Natural killer cell treated with Interleukin-12 subunit alpha and Interleukin-12 subunit beta and Interleukin-15 and Interleukin-18, amount 100 ng/mL, for 72 hours (primary cell): Measurements from ENCODE around the gene DBP. TPM values are rescaled to one million over a fixed set of nuclear protein-coding genes. Genes with fewer than 3 reads are reported as not detected.
A peak's percentile ranks its signal among the peaks of the same experiment; 100 is the strongest.

Source experiments
- ATAC-seq, 2 donors: fragments of 150-1000 bp; cut with Tn5 transposase in 1 of 2; sonication (Bioruptor Pico), chemical (Tn5 transposase) in 1 of 2; 2 replicates each; pipeline ENCODE4 v1.10.0; 2021
- DNase-seq: peaks from one replicate; pipeline ENCODE4 v3.0.0; 2022; ENCODE audit warnings: low spot score
- H3K27ac Mint-ChIP-seq, 2 donors: 1 replicate in 1 of 2; 2 replicates in 1 of 2; pipeline ENCODE4 v1.8.0; 2022; ENCODE audit warnings: mixed read lengths in 2 of 2, mild to moderate bottlenecking in 1 of 2, moderate library complexity in 1 of 2
- H3K27me3 Mint-ChIP-seq, 2 donors: 1 replicate in 1 of 2; 2 replicates in 1 of 2; pipeline ENCODE4 v1.8.0; 2022; ENCODE audit warnings: mixed read lengths in 2 of 2
- H3K36me3 Mint-ChIP-seq: one replicate; pipeline ENCODE4 v1.8.0; 2022; ENCODE audit warnings: mixed read lengths
- H3K4me1 Mint-ChIP-seq, 2 donors: 1 replicate in 1 of 2; 2 replicates in 1 of 2; pipeline ENCODE4 v1.8.0; 2022; ENCODE audit warnings: low read depth in 2 of 2, mixed read lengths in 2 of 2, mild to moderate bottlenecking in 1 of 2
- H3K4me3 Mint-ChIP-seq: one replicate; pipeline ENCODE4 v1.8.0; 2022; ENCODE audit warnings: mixed read lengths
- H3K9me3 Mint-ChIP-seq: 2 replicates; pipeline ENCODE4 v1.8.0; 2022; ENCODE audit warnings: mixed read lengths
- total RNA-seq, 2 donors: library from RNA; stranded (reverse); gene quantifications; one replicate each; pipeline ENCODE4 v1.2.3, GENCODE V29; 2022

Gene DBP
- total RNA-seq, 2 donors from 2014 or later: 3.8 to 3.9 TPM

DNA sequence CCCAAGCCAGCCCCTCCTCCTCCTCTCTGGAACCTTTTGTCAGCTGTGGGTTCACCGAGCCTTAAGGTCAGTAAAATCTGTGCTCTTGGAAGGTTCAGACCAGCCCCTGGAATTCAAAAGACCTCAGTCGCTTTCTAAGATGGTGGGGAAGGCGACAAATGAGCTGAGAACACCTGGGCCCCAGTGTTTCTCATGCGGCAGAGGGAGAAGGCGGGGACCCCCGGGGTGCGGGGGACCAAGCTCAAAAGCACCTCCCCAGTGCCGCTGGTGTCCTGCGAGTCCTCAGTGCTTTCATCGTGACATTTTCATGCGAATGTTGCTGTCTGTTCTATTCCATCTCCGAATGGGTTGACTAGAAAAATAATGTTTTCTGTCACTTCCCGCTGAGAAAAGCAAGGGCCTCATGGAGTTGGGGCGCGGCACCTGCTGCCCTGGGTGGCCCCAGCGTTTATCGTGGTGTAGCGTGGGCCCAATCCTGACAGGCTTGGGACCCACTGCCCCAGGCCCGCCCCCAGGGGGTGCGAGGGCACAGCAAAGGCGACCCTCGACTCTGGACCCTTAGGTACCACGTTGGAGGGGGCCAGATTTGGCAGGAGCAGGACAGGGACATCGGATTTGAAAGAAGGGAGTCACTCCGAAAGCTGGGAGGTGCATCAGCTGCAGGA lies 36.4 kb upstream of the DBP start:
- H3K9me3 Mint-ChIP-seq: no peaks in the 10 kb centered on the region
- ATAC-seq: no peak
- no peak overlapping the region for H3K27ac Mint-ChIP-seq
- no peak for DNase-seq
- H3K36me3 Mint-ChIP-seq: no peaks in the 10 kb centered on the region
- no peak overlapping the region for H3K4me3 Mint-ChIP-seq
- H3K27me3 Mint-ChIP-seq: no peaks in the 10 kb centered on the region
- H3K4me1 Mint-ChIP-seq: peaks cover 7 to 14% of the 10 kb centered on the region in 2 donors

DNA sequence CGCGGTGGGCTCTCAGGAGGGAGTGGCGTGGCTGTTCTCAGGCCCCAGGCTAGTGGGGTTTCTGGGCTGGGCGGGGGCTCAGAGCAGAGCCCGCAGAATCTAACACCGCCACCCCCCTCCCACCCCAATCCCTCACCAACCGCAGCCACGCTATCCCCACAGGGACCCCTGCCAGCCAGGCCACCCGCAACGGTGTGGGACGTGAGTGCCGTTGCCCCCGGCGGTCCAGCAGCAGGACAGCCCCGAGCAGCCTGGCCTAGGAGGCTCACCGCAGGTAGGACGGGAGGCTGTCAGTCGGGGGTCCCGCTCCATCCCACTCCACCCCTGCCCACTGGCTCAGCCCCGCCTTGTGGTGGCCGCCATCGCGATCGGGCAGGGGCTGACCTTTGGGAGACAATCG lies 35.8 kb upstream of the DBP start, which contains the start of gene NTN5:
Gene NTN5 (minus strand): TSS at position 24 of the 400 bp plus-strand sequence. CDS start 2,031 bp downstream, outside the sequence.
- no peaks in the 10 kb centered on the region for H3K9me3 Mint-ChIP-seq
- H3K4me1 Mint-ChIP-seq: peaks cover 7 to 14% of the 10 kb centered on the region in 2 donors
- no peak within 1 kb of the TSS for H3K4me3 Mint-ChIP-seq
- no peak within 1 kb of the TSS for H3K27ac Mint-ChIP-seq
- H3K27me3 Mint-ChIP-seq: no peaks in the 10 kb centered on the region
- DNase-seq (no peak), ATAC-seq (no peak)
- no peaks in the 10 kb centered on the region for H3K36me3 Mint-ChIP-seq

DNA sequence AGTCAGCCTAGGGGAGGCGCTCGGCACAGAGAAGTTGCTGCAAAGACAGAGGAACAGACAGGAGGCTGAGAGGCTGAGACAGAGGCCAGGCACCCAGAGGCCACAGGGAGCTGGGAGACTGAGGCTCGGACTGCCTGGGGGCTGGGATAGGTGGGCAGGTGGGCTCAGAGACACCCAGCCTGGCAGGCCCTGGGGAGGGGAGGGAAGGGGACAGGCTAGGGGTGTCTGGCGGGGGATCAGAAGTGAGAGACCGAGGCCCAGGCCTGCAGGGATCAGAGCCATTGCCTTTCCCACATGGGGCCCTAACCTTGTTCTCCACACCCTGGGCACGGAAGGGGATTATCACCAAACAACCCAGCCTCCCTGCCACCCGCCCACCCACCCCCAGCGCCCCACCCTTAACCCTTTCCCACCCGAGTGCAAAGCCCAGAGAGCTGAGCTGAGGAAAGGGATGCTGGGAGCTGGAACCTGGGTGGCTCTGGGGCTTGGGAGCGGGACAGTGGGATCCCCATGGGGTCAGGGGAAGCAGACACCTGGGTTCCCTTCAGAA lies 34.3 kb upstream of the DBP start:
- Mint-ChIP-seq H3K36me3 (no peaks in the 10 kb centered on the region), H3K4me3 (no peak overlapping the region), H3K27me3 (no peaks in the 10 kb centered on the region), H3K27ac (no peak overlapping the region), H3K4me1 (peaks cover 7 to 14% of the 10 kb centered on the region in 2 donors), H3K9me3 (no peaks in the 10 kb centered on the region)
- DNase-seq (no peak), ATAC-seq (no peak)

DNA sequence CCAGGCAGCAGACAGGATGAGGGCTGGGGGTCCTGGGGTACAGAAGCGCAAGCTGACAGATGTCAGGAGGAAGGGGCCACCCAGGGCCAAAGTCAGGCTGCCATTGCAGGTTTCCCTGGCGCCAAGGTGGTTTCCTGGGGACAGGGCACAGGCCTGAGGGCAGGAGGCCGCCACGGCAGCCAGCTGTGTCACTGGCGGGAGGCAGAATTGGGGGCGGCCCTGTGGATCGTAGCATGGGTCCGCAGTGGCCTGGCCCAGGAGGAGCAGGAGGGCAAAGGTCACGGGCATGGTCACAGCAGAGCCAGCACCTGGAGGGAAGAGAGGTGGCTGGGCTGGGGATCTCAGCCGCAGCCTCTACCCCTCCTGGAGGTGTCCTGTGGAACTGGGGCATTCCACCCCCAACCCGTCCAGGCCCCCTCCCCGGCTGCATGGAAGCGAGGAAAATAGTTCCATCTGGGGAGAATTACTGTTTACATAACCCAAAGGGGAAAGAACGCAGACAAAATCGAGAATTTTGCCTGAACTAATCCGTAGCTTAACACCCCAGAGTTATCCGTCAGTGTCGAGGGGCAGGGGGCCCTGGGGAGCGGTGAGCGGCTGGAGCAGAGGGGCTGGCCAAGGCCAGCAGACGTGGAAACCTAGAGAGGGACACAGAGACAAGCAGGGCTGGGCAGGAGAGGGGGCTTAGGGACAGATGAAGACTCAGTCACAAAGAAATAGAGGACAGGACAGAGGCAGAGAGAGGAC lies 33.7 kb upstream of the DBP start:
- Mint-ChIP-seq H3K4me3 (no peak overlapping the region), H3K36me3 (no peaks in the 10 kb centered on the region), H3K4me1 (peaks cover 7 to 14% of the 10 kb centered on the region in 2 donors), H3K27me3 (no peaks in the 10 kb centered on the region), H3K9me3 (no peaks in the 10 kb centered on the region), H3K27ac (no peak overlapping the region)
- ATAC-seq (no peak), DNase-seq (no peak)

DNA sequence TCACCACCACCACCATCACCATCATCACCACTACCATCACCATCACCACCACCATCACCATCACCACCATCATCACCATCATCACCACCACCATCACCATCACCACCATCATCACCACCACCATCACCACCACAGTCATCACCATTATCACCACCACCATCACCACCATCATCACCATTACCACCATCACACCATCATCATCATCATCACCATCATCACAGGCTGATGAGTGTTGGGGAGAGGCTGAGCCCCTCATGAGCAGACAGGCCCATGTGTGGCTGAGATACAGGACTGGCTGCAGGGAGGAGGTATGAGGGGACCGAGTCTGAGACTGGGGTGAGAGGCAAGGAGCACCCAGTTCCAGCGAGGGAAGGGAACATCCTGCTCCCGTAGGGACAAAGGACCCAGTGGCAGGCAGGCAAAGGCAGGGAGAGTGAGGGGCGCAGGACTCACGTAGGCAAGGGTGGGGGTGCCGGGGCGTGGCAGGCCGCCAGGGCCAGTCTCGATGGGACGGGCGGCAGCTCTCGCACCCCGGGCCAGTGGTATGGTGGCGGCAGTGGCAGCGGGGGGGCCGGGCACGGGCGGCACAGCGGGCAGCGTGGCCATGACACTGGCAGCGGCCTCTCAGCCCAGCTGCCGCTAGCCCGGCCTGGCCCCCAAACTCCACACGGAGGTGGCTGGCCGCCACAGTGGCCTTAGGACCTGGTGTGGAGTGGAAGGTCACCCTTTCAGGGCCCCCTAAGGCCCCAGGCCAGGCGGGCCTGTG lies 32.9 kb upstream of the DBP start:
- H3K4me1 Mint-ChIP-seq: peaks cover 3 to 9% of the 10 kb centered on the region in 2 donors
- H3K36me3 Mint-ChIP-seq: no peaks in the 10 kb centered on the region
- ATAC-seq (no peak), DNase-seq (no peak)
- H3K9me3 Mint-ChIP-seq: no peaks in the 10 kb centered on the region
- peak overlapping the region in 1 of 2 donors; percentile 36 for H3K27ac Mint-ChIP-seq
- H3K27me3 Mint-ChIP-seq: no peaks in the 10 kb centered on the region
- H3K4me3 Mint-ChIP-seq: peak overlapping the region; percentile 49

DNA sequence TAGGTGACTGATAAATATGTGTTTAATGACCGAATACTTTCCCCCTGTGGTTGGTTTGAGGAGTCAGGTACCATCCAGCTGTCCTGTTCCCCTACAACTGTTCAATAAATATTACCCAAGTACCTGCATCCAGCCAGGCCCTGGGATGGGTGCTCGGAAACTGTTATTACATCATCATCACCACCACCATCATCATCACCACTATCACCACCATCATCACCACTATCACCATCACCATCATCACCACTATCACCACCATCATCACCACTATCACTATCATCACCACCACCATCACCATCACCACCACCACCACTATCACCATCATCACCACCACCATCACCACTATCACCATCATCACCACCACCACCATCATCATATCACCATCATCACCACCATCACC lies 31.6 kb upstream of the DBP start:
- H3K4me3 Mint-ChIP-seq: peak overlapping the region; percentile 1
- ATAC-seq (no peak), DNase-seq (no peak)
- no peaks in the 10 kb centered on the region for H3K27me3 Mint-ChIP-seq
- peaks cover 0 to 8% of the 10 kb centered on the region in 2 donors for H3K4me1 Mint-ChIP-seq
- H3K36me3 Mint-ChIP-seq: no peaks in the 10 kb centered on the region
- no peak overlapping the region for H3K27ac Mint-ChIP-seq
- no peaks in the 10 kb centered on the region for H3K9me3 Mint-ChIP-seq

DNA sequence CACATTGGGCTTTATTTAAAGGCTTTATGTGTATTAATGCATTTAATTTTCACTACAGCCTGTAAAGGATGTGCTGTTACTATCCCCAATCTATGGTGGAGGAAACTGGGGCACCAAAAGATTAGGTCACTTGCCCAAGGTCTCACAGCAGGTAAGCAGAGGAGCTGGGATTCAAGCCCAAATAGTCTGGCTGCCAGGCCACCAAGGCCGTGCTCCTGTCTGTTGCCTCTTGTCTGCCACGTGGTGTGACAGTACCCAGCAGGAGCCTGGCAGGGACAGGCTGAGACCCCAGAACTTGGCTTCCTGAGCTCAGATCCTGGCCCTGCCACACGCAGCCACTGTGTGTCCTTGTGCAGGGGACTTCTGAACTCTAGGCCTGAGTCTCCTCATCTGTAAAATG lies 31.2 kb upstream of the DBP start:
- ATAC-seq: no peak
- Mint-ChIP-seq H3K27me3 (no peaks in the 10 kb centered on the region), H3K36me3 (no peaks in the 10 kb centered on the region), H3K4me3 (no peak overlapping the region), H3K4me1 (peaks cover 0 to 8% of the 10 kb centered on the region in 2 donors), H3K27ac (no peak overlapping the region), H3K9me3 (no peaks in the 10 kb centered on the region)
- DNase-seq: no peak

DNA sequence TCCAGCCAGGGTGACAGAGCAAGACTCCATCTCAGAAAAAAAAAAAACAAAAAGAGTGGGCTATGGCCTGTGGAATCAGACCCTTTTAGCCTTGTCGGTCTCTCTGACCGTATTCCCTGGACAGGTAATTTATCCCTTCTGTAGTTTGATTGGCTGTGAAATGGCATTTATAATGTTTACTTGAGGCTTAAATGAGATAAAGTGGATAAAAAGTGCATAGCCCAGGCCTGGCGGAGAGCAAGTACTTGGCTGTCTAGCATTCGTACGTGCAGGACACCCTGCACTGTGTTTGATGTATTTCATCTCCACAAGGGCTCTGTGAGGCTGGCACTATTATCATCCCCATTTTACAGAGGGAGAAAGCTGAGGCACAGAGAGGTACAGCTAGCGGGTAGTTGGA lies 28.6 kb upstream of the DBP start:
- Mint-ChIP-seq H3K9me3 (no peaks in the 10 kb centered on the region), H3K27ac (no peak overlapping the region), H3K27me3 (no peaks in the 10 kb centered on the region), H3K4me3 (no peak overlapping the region), H3K4me1 (peaks cover 6 to 13% of the 10 kb centered on the region in 2 donors), H3K36me3 (no peaks in the 10 kb centered on the region)
- ATAC-seq (no peak), DNase-seq (no peak)

DNA sequence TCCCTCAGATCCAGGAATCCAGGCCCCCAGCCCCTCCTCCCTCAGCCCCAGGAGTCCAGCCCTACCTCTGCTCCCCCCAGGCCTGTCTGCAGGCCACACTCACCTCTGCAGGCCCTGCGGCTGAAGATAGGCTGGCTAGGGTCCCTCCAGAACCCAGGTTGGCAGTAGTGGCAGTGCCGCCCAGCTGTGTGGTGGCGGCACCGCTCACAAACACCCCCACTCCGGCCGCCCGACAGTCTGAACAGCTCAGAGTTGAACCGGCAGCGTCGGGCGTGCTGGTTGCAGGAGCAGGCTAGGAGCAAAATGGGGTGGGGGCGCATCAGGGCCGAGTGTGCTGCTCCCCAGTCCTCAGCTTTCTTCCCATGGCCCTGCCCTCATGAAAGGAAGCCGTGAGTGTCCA lies 27.3 kb upstream of the DBP start:
- Mint-ChIP-seq H3K27ac (no peak overlapping the region), H3K36me3 (no peaks in the 10 kb centered on the region), H3K27me3 (no peaks in the 10 kb centered on the region), H3K4me1 (peaks cover 7 to 11% of the 10 kb centered on the region in 2 donors), H3K9me3 (no peaks in the 10 kb centered on the region), H3K4me3 (no peak overlapping the region)
- DNase-seq: no peak
- no peak for ATAC-seq

DNA sequence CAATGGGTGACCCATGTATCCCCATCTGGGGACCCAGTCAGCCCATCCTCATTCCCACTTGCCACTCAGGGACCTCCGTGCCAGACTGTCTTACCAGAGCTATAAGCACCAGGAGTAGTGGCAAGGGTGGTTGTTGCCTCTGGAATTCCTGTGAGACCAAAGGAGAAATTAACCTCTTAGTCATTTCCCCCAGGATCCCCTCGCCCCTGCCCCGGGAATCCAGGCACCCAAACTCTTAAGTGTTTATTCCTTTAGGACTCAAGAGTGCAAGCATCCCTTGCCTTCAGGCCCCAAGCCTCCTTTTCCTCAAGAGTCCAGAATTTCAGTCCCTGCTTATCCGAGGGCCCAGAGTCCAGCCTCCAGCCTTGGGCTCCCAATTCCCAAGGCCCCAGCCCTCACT lies 26.5 kb upstream of the DBP start:
- DNase-seq: no peak
- H3K27me3 Mint-ChIP-seq: no peaks in the 10 kb centered on the region
- ATAC-seq: no peak
- no peaks in the 10 kb centered on the region for H3K36me3 Mint-ChIP-seq
- H3K4me3 Mint-ChIP-seq: no peak overlapping the region
- H3K4me1 Mint-ChIP-seq: peaks cover 7 to 8% of the 10 kb centered on the region in 2 donors
- H3K27ac Mint-ChIP-seq: no peak overlapping the region
- no peaks in the 10 kb centered on the region for H3K9me3 Mint-ChIP-seq

DNA sequence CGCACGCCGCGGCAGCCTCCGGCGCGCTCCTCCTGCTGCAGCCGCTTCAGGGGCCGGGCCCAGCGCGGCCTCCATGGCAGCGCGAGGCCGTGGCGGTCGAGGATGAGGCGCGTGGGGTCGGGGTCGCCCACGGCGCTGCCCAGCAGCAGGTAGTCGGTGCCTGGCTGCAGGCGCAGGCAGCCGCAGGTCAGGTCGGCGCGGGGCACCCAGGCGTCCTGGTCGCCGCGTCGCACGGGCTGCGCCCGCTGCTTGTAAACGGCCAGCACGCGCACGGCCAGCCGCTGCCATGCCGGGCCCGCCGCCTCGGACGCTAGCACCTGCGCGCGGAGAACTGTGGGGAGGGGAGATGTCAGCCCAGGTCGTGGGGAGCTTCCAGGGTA lies 24.5 kb upstream of the DBP start:
- no peak for ATAC-seq
- H3K4me3 Mint-ChIP-seq: no peak overlapping the region
- no peaks in the 10 kb centered on the region for H3K27me3 Mint-ChIP-seq
- no peak overlapping the region for H3K27ac Mint-ChIP-seq
- no peak for DNase-seq
- H3K9me3 Mint-ChIP-seq: no peaks in the 10 kb centered on the region
- H3K36me3 Mint-ChIP-seq: no peaks in the 10 kb centered on the region
- H3K4me1 Mint-ChIP-seq: peaks cover 7% of the 10 kb centered on the region in 2 donors

DNA sequence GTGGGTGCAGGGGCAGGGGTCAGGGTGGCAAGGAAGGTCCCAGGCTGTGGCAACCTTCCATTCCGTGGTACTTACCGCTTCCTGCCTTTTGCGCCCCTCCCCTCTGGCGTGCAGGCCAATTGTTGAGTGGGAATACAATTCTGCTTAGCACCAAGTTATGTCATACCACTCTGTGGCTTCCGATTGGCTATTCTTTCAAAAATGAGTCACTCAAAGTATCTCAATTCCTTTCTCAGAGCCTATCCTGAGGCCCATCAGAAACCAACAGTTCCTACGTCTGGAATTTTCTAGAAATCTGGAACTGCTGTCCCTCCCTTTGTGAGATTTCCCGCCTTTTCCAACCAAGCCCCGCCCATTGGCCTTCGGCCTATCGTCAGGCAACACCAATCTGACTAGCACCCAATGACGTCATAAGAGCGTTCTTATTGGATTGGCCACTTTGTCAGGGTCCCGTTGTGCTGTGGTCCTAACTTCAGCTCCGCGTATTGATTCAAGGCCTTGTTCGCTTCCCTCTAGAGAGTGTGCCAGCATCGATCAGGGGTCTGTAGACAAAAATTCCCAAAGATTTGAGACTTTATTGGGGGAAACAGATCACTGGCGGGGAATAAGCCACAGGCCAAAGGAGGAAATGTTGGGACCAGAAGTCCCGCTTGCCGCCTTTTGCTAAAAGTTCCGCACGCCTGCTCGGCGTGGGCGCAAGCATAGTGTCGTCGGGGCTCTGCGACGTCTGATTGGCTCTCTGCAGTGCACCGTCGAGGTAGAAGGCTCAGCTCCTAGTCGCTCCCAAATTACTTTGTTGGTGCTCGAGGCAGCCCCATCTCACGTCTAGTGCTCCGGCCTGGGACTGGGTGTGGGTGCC lies 23.9 kb upstream of the DBP start:
- no peaks in the 10 kb centered on the region for H3K27me3 Mint-ChIP-seq
- H3K36me3 Mint-ChIP-seq: no peaks in the 10 kb centered on the region
- H3K4me1 Mint-ChIP-seq: peaks cover 7% of the 10 kb centered on the region in 2 donors
- H3K4me3 Mint-ChIP-seq: peak overlapping the region; percentile 82
- peak; percentile 93 to 95 for ATAC-seq
- DNase-seq: peak; percentile 83
- no peaks in the 10 kb centered on the region for H3K9me3 Mint-ChIP-seq
- H3K27ac Mint-ChIP-seq: peak overlapping the region; percentile 84 to 92

DNA sequence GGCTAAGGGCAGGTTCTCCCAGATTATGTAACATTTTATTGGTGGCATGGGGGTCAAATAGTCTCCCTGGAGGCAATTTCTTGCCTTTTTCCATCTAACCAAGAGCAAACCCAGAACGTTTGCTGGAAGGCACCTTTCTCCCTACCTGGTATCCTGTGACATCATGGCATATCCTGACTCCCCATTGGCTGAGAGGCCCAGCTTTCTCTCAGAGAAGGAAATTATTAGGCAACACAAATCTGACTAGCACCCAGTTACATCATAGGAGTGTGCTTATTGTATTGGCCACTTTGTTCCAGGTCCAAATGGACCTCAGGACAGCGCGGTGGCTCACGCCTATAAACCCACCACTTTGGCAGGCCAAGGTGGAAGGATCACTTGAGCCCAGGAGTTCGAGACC lies 22.6 kb upstream of the DBP start:
- Mint-ChIP-seq H3K36me3 (no peaks in the 10 kb centered on the region), H3K4me1 (peaks cover 7% of the 10 kb centered on the region in 2 donors)

More for the DNA sequence above, 22.6 kb upstream of the DBP start:
- ATAC-seq: no peak
- H3K27me3 Mint-ChIP-seq: no peaks in the 10 kb centered on the region
- no peaks in the 10 kb centered on the region for H3K9me3 Mint-ChIP-seq
- H3K27ac Mint-ChIP-seq: no peak overlapping the region
- DNase-seq: no peak
- no peak overlapping the region for H3K4me3 Mint-ChIP-seq
